Vagina (tissue), 2 donors: ENCODE results near the gene PCF11.

Source experiments
- POLR2A ChIP-seq, 2 donors: fragments of 450-650 bp; IDR thresholded peaks; one replicate each; pipeline ENCODE4 v1.6.1; 2017; ENCODE audit warnings: antibody characterized with exemption in 2 of 2, mild to moderate bottlenecking in 2 of 2, moderate library complexity in 2 of 2
- TF ChIP-seq, protein P1 (sequence below), 3 experiments: fragments of 450-650 bp in 2 of 3; fragments of 200-600 bp in 1 of 3; sonication (generic) in 1 of 3; IDR thresholded peaks; one replicate each; pipeline ENCODE4 v1.5.1; 2017 to 2019; ENCODE audit warnings: antibody characterized with exemption in 3 of 3, mild to moderate bottlenecking in 2 of 3, moderate library complexity in 2 of 3

DNA sequence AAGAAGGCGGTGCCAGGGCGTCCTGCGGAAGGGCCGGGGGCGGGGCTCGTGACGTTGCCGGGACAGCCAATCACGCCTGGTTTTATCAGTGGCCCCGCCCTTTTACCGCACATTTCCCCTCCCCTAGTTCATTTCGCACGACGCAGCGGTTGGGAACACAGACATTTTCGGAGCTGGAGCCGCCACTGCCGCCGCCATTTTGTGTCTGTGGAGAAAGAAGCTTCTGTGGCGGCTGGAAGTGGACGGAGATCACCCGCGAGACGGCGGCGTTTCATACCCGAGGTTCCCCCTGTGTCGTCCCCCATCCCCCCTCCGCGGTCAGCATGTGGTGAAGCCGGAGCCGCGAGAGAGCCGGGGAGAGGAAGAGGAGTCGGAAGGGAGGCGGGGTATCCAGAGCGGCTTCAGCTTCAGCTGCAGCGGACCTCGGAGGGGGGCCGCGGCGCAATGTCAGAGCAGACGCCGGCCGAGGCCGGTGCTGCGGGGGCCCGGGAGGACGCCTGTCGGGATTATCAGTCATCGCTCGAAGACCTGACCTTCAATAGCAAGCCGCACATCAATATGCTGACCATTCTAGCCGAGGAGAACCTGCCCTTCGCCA is at the start of gene PCF11:
- TF ChIP-seq, protein P1, sequence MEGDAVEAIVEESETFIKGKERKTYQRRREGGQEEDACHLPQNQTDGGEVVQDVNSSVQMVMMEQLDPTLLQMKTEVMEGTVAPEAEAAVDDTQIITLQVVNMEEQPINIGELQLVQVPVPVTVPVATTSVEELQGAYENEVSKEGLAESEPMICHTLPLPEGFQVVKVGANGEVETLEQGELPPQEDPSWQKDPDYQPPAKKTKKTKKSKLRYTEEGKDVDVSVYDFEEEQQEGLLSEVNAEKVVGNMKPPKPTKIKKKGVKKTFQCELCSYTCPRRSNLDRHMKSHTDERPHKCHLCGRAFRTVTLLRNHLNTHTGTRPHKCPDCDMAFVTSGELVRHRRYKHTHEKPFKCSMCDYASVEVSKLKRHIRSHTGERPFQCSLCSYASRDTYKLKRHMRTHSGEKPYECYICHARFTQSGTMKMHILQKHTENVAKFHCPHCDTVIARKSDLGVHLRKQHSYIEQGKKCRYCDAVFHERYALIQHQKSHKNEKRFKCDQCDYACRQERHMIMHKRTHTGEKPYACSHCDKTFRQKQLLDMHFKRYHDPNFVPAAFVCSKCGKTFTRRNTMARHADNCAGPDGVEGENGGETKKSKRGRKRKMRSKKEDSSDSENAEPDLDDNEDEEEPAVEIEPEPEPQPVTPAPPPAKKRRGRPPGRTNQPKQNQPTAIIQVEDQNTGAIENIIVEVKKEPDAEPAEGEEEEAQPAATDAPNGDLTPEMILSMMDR (IDR thresholded peaks at IDR 0.05) = no peak
- peak; percentile 99 to 100 for TF ChIP-seq POLR2A (IDR thresholded peaks at IDR 0.05)
